OCI-LY1 (cell line): ENCODE data around the gene TMEM161A.

Experiments
- EZH2 ChIP-seq: fragments of 200-600 bp; sonication (generic), shearing (Covaris generic); IDR thresholded peaks from 2 replicates; pipeline ENCODE4 v1.8.0; 2017; ENCODE audit warnings: borderline replicate concordance, mixed run types, mild to moderate bottlenecking, antibody characterized with exemption, low read length, moderate library complexity, mixed read lengths
- TF ChIP-seq, protein P1 (sequence below): fragments of 200-600 bp; sonication (generic), shearing (Covaris generic); IDR thresholded peaks from 2 replicates; pipeline ENCODE4 v1.5.1; 2017; ENCODE audit warnings: mild to moderate bottlenecking, antibody characterized with exemption, low read length, moderate library complexity, mixed read lengths

DNA sequence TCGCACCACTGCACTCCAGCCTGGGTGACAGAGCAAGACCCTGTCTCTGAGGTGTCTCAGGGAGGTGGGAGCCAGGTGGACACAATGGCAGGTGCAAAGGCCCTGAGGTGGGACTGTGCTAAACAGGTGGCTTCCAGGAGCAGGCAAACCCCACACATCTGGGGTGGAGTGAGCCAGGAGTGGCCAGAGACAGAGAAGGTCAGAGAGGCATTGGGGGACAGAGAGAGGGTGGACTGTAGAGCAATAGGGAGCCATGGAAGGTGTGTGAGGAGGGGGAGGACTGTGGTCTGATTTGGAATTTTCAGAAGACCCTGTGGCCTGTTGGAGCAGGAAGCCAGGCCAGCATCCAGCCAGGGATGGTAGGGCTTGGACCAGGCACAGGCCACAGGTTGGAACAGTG lies 27.1 kb upstream of the TMEM161A start:
- TF ChIP-seq, protein P1, sequence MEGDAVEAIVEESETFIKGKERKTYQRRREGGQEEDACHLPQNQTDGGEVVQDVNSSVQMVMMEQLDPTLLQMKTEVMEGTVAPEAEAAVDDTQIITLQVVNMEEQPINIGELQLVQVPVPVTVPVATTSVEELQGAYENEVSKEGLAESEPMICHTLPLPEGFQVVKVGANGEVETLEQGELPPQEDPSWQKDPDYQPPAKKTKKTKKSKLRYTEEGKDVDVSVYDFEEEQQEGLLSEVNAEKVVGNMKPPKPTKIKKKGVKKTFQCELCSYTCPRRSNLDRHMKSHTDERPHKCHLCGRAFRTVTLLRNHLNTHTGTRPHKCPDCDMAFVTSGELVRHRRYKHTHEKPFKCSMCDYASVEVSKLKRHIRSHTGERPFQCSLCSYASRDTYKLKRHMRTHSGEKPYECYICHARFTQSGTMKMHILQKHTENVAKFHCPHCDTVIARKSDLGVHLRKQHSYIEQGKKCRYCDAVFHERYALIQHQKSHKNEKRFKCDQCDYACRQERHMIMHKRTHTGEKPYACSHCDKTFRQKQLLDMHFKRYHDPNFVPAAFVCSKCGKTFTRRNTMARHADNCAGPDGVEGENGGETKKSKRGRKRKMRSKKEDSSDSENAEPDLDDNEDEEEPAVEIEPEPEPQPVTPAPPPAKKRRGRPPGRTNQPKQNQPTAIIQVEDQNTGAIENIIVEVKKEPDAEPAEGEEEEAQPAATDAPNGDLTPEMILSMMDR: no peak
- no peak for TF ChIP-seq EZH2
